ENCODE results near the gene ARSJ. TPM values are rescaled to one million over a fixed set of nuclear protein-coding genes. Genes with fewer than 3 reads are reported as not detected.
"Not testable (repeated sequence)": the region's sequence is repeated elsewhere in the genome, so short reads cannot be mapped to it uniquely, and the experiment has no call there.

Gene ARSJ
- total and polyA plus RNA-seq, 2 donors, result 5.5 to 20.6 TPM

GRCh38 chr4:113935190-113935589, 44.3 kb downstream of the ARSJ start:
- no peaks in the 10 kb centered on the region for H3K4me1 ChIP-seq (ENCODE audit: insufficient read depth)
- no peak for DNase-seq (ENCODE audit: extremely low spot score)

GRCh38 chr4:113924706-113925105, 54.7 kb downstream of the ARSJ start:
- H3K4me3 ChIP-seq (ENCODE audit: low read depth, low read length); H3K4me1 ChIP-seq (ENCODE audit: insufficient read depth); H3K27ac ChIP-seq (ENCODE audit: low read depth); H3K36me3 ChIP-seq (ENCODE audit: insufficient read depth); DNase-seq (ENCODE audit: extremely low spot score): not testable (repeated sequence)
- WGBS, result 97% methylated on average over 4 of the region's 4 CpGs

More at GRCh38 chr4:113935190-113935589, 44.3 kb downstream of the ARSJ start:
- Histone ChIP-seq H3K4me3 (ENCODE audit: low read depth, low read length) (no peak overlapping the region), H3K36me3 (ENCODE audit: insufficient read depth) (no peaks in the 10 kb centered on the region), H3K27ac (ENCODE audit: low read depth) (no peak overlapping the region)

GRCh38 chr4:113921089-113921794, 58.2 kb downstream of the ARSJ start:
- Histone ChIP-seq H3K27ac (ENCODE audit: low read depth) (no peak overlapping the region), H3K4me1 (ENCODE audit: insufficient read depth) (no peaks in the 10 kb centered on the region), H3K4me3 (ENCODE audit: low read depth, low read length) (no peak overlapping the region), H3K36me3 (ENCODE audit: insufficient read depth) (no peaks in the 10 kb centered on the region)
- 38% methylated on average over 3 of the region's 3 CpGs for WGBS
- DNase-seq (ENCODE audit: extremely low spot score), result no peak

DNA sequence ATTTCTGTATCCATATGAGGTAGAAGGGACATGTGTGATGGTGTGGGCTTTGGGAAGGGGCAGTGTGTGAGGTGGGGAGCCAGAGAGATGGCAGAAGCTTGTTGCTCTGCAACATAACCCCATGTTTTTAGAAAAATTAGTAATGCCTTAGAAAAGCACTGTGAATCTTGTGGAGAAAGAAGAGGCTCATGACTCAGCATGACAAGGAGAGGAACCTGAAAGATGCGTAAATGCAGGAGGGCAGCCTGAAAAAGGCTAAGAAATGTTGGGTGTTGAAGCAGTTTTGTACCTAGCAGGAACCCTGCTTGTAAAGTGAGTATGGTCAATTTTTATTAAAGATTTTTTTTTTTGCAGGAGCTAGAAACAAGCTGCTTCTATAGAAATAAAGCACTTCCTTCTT, 59.8 kb downstream of the ARSJ start:
- Histone ChIP-seq H3K27ac (ENCODE audit: low read depth) (no peak overlapping the region), H3K4me1 (ENCODE audit: insufficient read depth) (no peaks in the 10 kb centered on the region), H3K36me3 (ENCODE audit: insufficient read depth) (no peaks in the 10 kb centered on the region), H3K4me3 (ENCODE audit: low read depth, low read length) (no peak overlapping the region)
- DNase-seq (ENCODE audit: extremely low spot score), result no peak
- 92% methylated on average over 1 of the region's 1 CpG for WGBS

GRCh38 chr4:113919145-113919544, 60.3 kb downstream of the ARSJ start:
- H3K4me1 ChIP-seq (ENCODE audit: insufficient read depth), result no peaks in the 10 kb centered on the region
- 52% methylated on average over 5 of the region's 5 CpGs for WGBS
- no peak for DNase-seq (ENCODE audit: extremely low spot score)
- H3K4me3 ChIP-seq (ENCODE audit: low read depth, low read length), result no peak overlapping the region
- H3K27ac ChIP-seq (ENCODE audit: low read depth), result no peak overlapping the region
- no peaks in the 10 kb centered on the region for H3K36me3 ChIP-seq (ENCODE audit: insufficient read depth)

- no peak for DNase-seq (ENCODE audit: extremely low spot score)
- no peaks in the 10 kb centered on the region for H3K4me1 ChIP-seq (ENCODE audit: insufficient read depth)
- H3K36me3 ChIP-seq (ENCODE audit: insufficient read depth), result peaks cover 1% of the 10 kb centered on the region
- H3K4me3 ChIP-seq (ENCODE audit: low read depth, low read length), result no peak overlapping the region
- H3K27ac ChIP-seq (ENCODE audit: low read depth), result no peak overlapping the region
Measured at GRCh38 chr4:113908829-113909228, 70.6 kb downstream of the ARSJ start.

- WGBS, result 97% methylated on average over 1 of the region's 1 CpG
- H3K27ac ChIP-seq (ENCODE audit: low read depth), result no peak overlapping the region
- DNase-seq (ENCODE audit: extremely low spot score), result no peak
Measured at GRCh38 chr4:113907559-113907958, 71.9 kb downstream of the ARSJ start.

GRCh38 chr4:113905301-113905700, 74.1 kb downstream of the ARSJ start:
- no peak overlapping the region for H3K4me3 ChIP-seq (ENCODE audit: low read depth, low read length)
- no peaks in the 10 kb centered on the region for H3K36me3 ChIP-seq (ENCODE audit: insufficient read depth)
- WGBS, result 90% methylated on average over 1 of the region's 1 CpG
- no peak for DNase-seq (ENCODE audit: extremely low spot score)
- no peak overlapping the region for H3K27ac ChIP-seq (ENCODE audit: low read depth)
- H3K4me1 ChIP-seq (ENCODE audit: insufficient read depth), result no peaks in the 10 kb centered on the region

More at GRCh38 chr4:113907559-113907958, 71.9 kb downstream of the ARSJ start:
- H3K36me3 ChIP-seq (ENCODE audit: insufficient read depth), result no peaks in the 10 kb centered on the region
- H3K4me1 ChIP-seq (ENCODE audit: insufficient read depth), result no peaks in the 10 kb centered on the region
- no peak overlapping the region for H3K4me3 ChIP-seq (ENCODE audit: low read depth, low read length)

DNA sequence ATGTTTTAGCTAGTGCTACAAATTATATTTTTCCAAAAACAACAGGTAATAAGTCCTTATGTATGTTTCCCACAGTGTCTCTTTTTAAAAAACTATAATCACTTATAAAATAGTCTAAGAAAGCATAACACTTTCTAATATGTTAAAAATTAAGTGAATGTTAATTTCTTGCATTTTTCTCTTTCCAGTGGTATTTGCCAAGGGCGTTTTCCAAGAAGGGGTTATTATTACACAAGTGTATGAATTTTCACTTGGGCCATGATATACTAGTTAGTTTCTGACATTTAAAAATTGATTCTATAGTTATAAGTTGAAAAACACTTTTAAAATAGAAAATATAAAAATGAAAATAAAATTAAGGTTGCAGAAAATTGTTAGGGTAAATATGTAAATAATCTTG, 74.6 kb downstream of the ARSJ start:
- no peak for DNase-seq (ENCODE audit: extremely low spot score)
- H3K4me1 ChIP-seq (ENCODE audit: insufficient read depth), result no peaks in the 10 kb centered on the region
- H3K36me3 ChIP-seq (ENCODE audit: insufficient read depth), result no peaks in the 10 kb centered on the region
- no peak overlapping the region for H3K4me3 ChIP-seq (ENCODE audit: low read depth, low read length)
- 84% methylated on average over 1 of the region's 1 CpG for WGBS
- no peak overlapping the region for H3K27ac ChIP-seq (ENCODE audit: low read depth)

- no peak overlapping the region for H3K4me3 ChIP-seq (ENCODE audit: low read depth, low read length)
- no peaks in the 10 kb centered on the region for H3K36me3 ChIP-seq (ENCODE audit: insufficient read depth)
- H3K4me1 ChIP-seq (ENCODE audit: insufficient read depth), result no peaks in the 10 kb centered on the region
- 80% methylated on average over 13 of the region's 13 CpGs for WGBS
- DNase-seq (ENCODE audit: extremely low spot score), result peak; percentile 28
- H3K27ac ChIP-seq (ENCODE audit: low read depth), result no peak overlapping the region
Measured at GRCh38 chr4:113901994-113902787, 77.3 kb downstream of the ARSJ start.

GRCh38 chr4:113899271-113900070, 80.0 kb downstream of the ARSJ start:
- H3K27ac ChIP-seq (ENCODE audit: low read depth), result no peak overlapping the region
- DNase-seq (ENCODE audit: extremely low spot score), result no peak
- H3K4me1 ChIP-seq (ENCODE audit: insufficient read depth), result no peaks in the 10 kb centered on the region
- H3K4me3 ChIP-seq (ENCODE audit: low read depth, low read length), result no peak overlapping the region
- no peaks in the 10 kb centered on the region for H3K36me3 ChIP-seq (ENCODE audit: insufficient read depth)

GRCh38 chr4:113893546-113893945, 85.9 kb downstream of the ARSJ start:
- no peak overlapping the region for H3K27ac ChIP-seq (ENCODE audit: low read depth)
- no peak for DNase-seq (ENCODE audit: extremely low spot score)

DNA sequence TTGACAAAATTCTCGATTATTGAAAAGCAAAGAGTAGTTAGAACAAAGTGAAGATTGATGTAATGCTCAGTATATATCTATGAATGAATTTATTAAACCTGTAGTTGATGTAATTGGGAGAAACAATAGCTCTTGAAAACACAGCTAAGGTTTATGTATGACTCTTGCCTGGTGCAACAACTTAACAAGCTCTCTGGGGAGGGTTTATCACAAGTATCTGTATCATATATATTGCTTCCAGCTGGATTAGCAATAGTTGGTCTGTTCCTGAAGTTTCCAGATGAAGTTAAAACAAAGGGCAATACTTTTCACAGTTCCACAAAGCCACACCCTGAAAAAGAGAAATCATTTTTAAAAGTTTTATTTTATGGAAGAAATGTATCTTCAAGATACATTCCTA, 91.4 kb downstream of the ARSJ start:
- no peak overlapping the region for H3K4me3 ChIP-seq (ENCODE audit: low read depth, low read length)
- DNase-seq (ENCODE audit: extremely low spot score), result no peak
- 83% methylated on average over 1 of the region's 1 CpG for WGBS
- no peaks in the 10 kb centered on the region for H3K4me1 ChIP-seq (ENCODE audit: insufficient read depth)
- no peak overlapping the region for H3K27ac ChIP-seq (ENCODE audit: low read depth)
- no peaks in the 10 kb centered on the region for H3K36me3 ChIP-seq (ENCODE audit: insufficient read depth)

More at GRCh38 chr4:113893546-113893945, 85.9 kb downstream of the ARSJ start:
- Histone ChIP-seq H3K4me1 (ENCODE audit: insufficient read depth) (no peaks in the 10 kb centered on the region), H3K36me3 (ENCODE audit: insufficient read depth) (no peaks in the 10 kb centered on the region), H3K4me3 (ENCODE audit: low read depth, low read length) (no peak overlapping the region)

- Histone ChIP-seq H3K4me3 (ENCODE audit: low read depth, low read length) (no peak overlapping the region), H3K4me1 (ENCODE audit: insufficient read depth) (no peaks in the 10 kb centered on the region), H3K27ac (ENCODE audit: low read depth) (no peak overlapping the region), H3K36me3 (ENCODE audit: insufficient read depth) (no peaks in the 10 kb centered on the region)
- no peak for DNase-seq (ENCODE audit: extremely low spot score)
- WGBS, result 85% methylated on average over 3 of the region's 3 CpGs
Measured at GRCh38 chr4:113885291-113885690, 94.2 kb downstream of the ARSJ start.
